Left lung (tissue), 14 donors: ENCODE data around the gene PIM3. TPM values are rescaled to one million over a fixed set of nuclear protein-coding genes. Genes with fewer than 3 reads are reported as not detected.

ENCODE experiments used
- ATAC-seq: fragments of 200-7000 bp; cut with Tn5 transposase; one replicate; pipeline ENCODE4 v1.9.1; 2020; ENCODE audit warnings: moderate library complexity
- DNase-seq, 4 donors: peaks; one replicate each; pipeline ENCODE4 v3.0.0-alpha.2; 2013 to 2020
- H3K27ac ChIP-seq, 2 donors: fragments of 200-600 bp; sonication (generic) in 1 of 2; one replicate each; pipeline versions ENCODE4 v1.5.0 to v1.8.0; 2020 to 2021
- H3K27me3 ChIP-seq, 2 donors: fragments of 200-600 bp; sonication (generic) in 1 of 2; one replicate each; pipeline versions ENCODE4 v1.5.0 to v1.8.0; 2020 to 2021
- H3K36me3 ChIP-seq, 2 donors: fragments of 200-600 bp; sonication (generic) in 1 of 2; one replicate each; pipeline versions ENCODE4 v1.5.0 to v1.8.0; 2020 to 2021
- H3K4me1 ChIP-seq, 2 donors: fragments of 200-600 bp; one replicate each; pipeline ENCODE4 v1.8.0; 2021
- H3K4me3 ChIP-seq, 2 donors: fragments of 200-600 bp; sonication (generic) in 1 of 2; one replicate each; pipeline versions ENCODE4 v1.5.0 to v1.8.0; 2020 to 2021; ENCODE audit warnings: mild to moderate bottlenecking in 1 of 2
- H3K9me3 ChIP-seq, 2 donors: fragments of 200-600 bp; sonication (generic) in 1 of 2; one replicate each; pipeline versions ENCODE4 v1.5.0 to v1.8.0; 2020 to 2021
- intact Hi-C, 2 donors: fragments of 100-400 bp; cut with DNase I; formaldehyde crosslinking; loops; one replicate each; pipeline versions ENCODE4 v1.11.2 to v1.14.2; 2022
- long read RNA-seq, 12 donors: library from polyadenylated mRNA in 2 of 12; unstranded in 2 of 12; transcript quantifications; one replicate each; pipeline ENCODE4 v2.0.0 and lab custom pipeline, GENCODE V29; 2019 to 2026
- polyA plus RNA-seq, 6 donors: library from polyadenylated mRNA; unstranded; fragments of 120-200 nt; gene quantifications; one replicate each; pipeline ENCODE4 v1.2.1, GENCODE V29; 2013; ENCODE audit not compliant: insufficient read length in 6 of 6
- total RNA-seq, 2 donors: library from RNA; stranded (reverse); fragmentation: NEBNext Ultra II Directional; extraction: Animal tissue kit (Norgen Biotek cat#: 25700); gene quantifications; one replicate each; pipeline ENCODE4 v1.2.1, GENCODE V29; 2021
- TF ChIP-seq, protein P1 (sequence below), 2 donors: fragments of 200-600 bp; sonication (generic) in 1 of 2; IDR thresholded peaks; one replicate each; pipeline versions ENCODE4 v1.5.0 to v1.8.0; 2021; ENCODE audit warnings: antibody characterized with exemption in 2 of 2
- donor health status: DM: no; HTN: yes; CAD: no.
- donor health status: DM: no; HTN: no; CAD: no.

Gene PIM3
- 100 to 1,000 TPM in 1 of 2 donors, 10 to 100 TPM in 1; 80.6 to 129 TPM for total RNA-seq
- 10 to 100 TPM; 21.3 to 40.4 (median 30.0) TPM for polyA plus RNA-seq
- long read RNA-seq, donor 1, transcript PIM3-201 (6 exons, 2,369 nt): major isoform, 24 of 24 reads
- long read RNA-seq, donor 1, partial matches to known transcripts: 0 of 24 reads
- long read RNA-seq, donor 1, other reads (novel, unspliced or antisense): 0 of 24 reads
- long read RNA-seq, donor 2, transcript PIM3-201 (6 exons, 2,369 nt): major isoform, 17 of 18 reads
- long read RNA-seq, donor 2, partial matches to known transcripts: 0 of 18 reads
- long read RNA-seq, donor 2, other reads (novel, unspliced or antisense): 0 of 18 reads
- long read RNA-seq, donor 3, transcript PIM3-201 (6 exons, 2,369 nt): major isoform, 29 of 29 reads
- long read RNA-seq, donor 3, partial matches to known transcripts: 0 of 29 reads
- long read RNA-seq, donor 3, other reads (novel, unspliced or antisense): 0 of 29 reads
- long read RNA-seq, donor 4, transcript PIM3-201 (6 exons, 2,369 nt): major isoform, 54 of 65 reads
- long read RNA-seq, donor 4, partial matches to known transcripts: 9 of 65 reads
- long read RNA-seq, donor 4, other reads (novel, unspliced or antisense): 2 of 65 reads
- long read RNA-seq, donor 5, transcript PIM3-201 (6 exons, 2,369 nt): major isoform, 25 of 32 reads
- long read RNA-seq, donor 5, partial matches to known transcripts: 6 of 32 reads
- long read RNA-seq, donor 5, other reads (novel, unspliced or antisense): 0 of 32 reads
- long read RNA-seq, donor 6, transcript PIM3-201 (6 exons, 2,369 nt): major isoform, 22 of 63 reads
- long read RNA-seq, donor 6, partial matches to known transcripts: 41 of 63 reads
- long read RNA-seq, donor 6, other reads (novel, unspliced or antisense): 0 of 63 reads
- long read RNA-seq, donor 7, transcript PIM3-201 (6 exons, 2,369 nt): major isoform, 25 of 25 reads
- long read RNA-seq, donor 7, partial matches to known transcripts: 0 of 25 reads
- long read RNA-seq, donor 7, other reads (novel, unspliced or antisense): 0 of 25 reads
- long read RNA-seq, donor 8, transcript PIM3-201 (6 exons, 2,369 nt): major isoform, 29 of 30 reads
- long read RNA-seq, donor 8, partial matches to known transcripts: 0 of 30 reads
- long read RNA-seq, donor 8, other reads (novel, unspliced or antisense): 0 of 30 reads
- long read RNA-seq, donor 9: 0 reads
- long read RNA-seq, donor 10, transcript PIM3-201 (6 exons, 2,369 nt): major isoform, 91 of 112 reads
- long read RNA-seq, donor 10, partial matches to known transcripts: 13 of 112 reads
- long read RNA-seq, donor 10, other reads (novel, unspliced or antisense): 8 of 112 reads
- long read RNA-seq, donor 11, transcript PIM3-201 (6 exons, 2,369 nt): major isoform, 19 of 19 reads
- long read RNA-seq, donor 11, partial matches to known transcripts: 0 of 19 reads
- long read RNA-seq, donor 11, other reads (novel, unspliced or antisense): 0 of 19 reads
- long read RNA-seq, donor 12, transcript PIM3-201 (6 exons, 2,369 nt): major isoform, 13 of 19 reads
- long read RNA-seq, donor 12, partial matches to known transcripts: 6 of 19 reads
- long read RNA-seq, donor 12, other reads (novel, unspliced or antisense): 0 of 19 reads

DNA sequence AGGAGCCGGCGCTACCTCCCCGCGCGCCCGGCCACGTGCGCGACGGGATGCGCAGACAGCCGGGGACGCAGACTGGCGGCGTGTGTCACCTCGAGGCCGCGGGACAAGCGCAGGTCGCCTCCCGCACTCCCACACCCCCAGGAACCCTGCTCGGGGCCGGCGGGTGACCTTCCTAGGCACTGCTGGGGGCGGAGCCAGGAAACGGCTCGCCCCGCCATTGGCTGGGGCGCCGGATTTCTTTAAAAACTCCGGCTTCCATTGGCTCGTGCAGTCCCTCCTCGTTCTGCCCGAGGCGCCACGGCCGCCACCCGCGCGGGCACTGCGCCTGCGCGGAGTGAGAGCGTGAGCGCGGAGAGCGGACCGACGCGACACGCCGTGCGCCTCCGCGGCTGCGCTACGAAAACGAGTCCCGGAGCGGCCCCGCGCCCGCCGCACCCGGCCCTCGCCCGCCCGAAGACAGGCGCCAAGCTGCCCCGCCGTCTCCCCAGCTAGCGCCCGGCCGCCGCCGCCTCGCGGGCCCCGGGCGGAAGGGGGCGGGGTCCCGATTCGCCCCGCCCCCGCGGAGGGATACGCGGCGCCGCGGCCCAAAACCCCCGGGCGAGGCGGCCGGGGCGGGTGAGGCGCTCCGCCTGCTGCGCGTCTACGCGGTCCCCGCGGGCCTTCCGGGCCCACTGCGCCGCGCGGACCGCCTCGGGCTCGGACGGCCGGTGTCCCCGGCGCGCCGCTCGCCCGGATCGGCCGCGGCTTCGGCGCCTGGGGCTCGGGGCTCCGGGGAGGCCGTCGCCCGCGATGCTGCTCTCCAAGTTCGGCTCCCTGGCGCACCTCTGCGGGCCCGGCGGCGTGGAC lies at the start of gene PIM3:
Gene PIM3, plus strand, starts transcription at position 614 of the 846 bp plus-strand sequence. Its CDS starts 176 bp downstream, at position 790.
- TF ChIP-seq, protein P1, sequence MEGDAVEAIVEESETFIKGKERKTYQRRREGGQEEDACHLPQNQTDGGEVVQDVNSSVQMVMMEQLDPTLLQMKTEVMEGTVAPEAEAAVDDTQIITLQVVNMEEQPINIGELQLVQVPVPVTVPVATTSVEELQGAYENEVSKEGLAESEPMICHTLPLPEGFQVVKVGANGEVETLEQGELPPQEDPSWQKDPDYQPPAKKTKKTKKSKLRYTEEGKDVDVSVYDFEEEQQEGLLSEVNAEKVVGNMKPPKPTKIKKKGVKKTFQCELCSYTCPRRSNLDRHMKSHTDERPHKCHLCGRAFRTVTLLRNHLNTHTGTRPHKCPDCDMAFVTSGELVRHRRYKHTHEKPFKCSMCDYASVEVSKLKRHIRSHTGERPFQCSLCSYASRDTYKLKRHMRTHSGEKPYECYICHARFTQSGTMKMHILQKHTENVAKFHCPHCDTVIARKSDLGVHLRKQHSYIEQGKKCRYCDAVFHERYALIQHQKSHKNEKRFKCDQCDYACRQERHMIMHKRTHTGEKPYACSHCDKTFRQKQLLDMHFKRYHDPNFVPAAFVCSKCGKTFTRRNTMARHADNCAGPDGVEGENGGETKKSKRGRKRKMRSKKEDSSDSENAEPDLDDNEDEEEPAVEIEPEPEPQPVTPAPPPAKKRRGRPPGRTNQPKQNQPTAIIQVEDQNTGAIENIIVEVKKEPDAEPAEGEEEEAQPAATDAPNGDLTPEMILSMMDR (IDR thresholded peaks at IDR 0.05): no peak
- peaks cover 24 to 64% of the 10 kb centered on the region in 2 donors for H3K4me1 ChIP-seq
- H3K27me3 ChIP-seq: no peaks in the 10 kb centered on the region
- no peaks in the 10 kb centered on the region for H3K9me3 ChIP-seq
- peaks cover 0 to 40% of the 10 kb centered on the region in 2 donors for H3K36me3 ChIP-seq
- H3K4me3 ChIP-seq: peak within 1 kb of the TSS; percentile 71 to 100
- H3K27ac ChIP-seq: peak within 1 kb of the TSS; percentile 95 to 97
- peak; percentile 95 to 97 (median 96) for DNase-seq
- intact Hi-C loops: no loop called here
- ATAC-seq: peak; percentile 75

DNA sequence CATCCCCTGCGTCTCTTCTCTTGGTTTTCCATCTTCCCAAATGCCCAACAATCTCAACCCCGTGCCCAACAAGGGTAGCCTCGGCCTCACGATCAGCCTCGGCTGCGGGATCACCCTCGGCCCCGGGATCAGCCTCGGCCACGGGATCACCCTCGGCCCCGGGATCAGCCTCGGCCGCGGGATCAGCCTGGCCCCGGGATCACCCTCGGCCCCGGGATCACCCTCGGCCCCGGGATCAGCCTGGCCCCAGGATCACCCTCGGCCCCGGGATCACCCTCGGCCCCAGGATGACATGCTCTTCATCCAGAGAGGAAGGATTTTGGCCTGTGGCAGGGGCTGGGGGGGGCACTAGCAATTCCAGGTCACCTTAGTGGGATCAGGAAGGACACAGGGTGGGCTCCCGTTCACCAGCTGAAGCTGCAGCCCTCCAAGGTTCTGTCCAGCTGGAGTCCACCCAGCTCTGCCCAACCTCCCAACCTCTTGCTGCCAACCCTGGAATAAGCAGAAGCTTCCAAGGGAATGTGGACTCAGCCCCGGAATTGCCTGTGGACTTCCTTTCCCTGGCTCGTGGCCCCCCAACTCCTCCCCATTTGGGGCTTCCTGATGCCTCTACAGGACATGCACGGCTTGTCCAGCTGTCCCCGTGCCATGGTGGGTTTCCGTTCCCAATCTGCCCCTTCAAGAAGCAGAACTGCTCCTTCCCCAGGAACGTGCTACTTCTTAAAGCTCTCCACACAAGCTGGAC lies 48.5 kb upstream of the PIM3 start:
- TF ChIP-seq, protein P1 (IDR thresholded peaks at IDR 0.05): no peak
- no peak overlapping the region for H3K27ac ChIP-seq
- intact Hi-C loops: loop anchor here in 1 of 2 donors (10.0 kb wide), 1 partner anchor 137 kb away; no protein-coding TSS in a partner anchor
- no peak for ATAC-seq
- H3K4me3 ChIP-seq: no peak overlapping the region
- peaks cover 0 to 69% of the 10 kb centered on the region in 2 donors for H3K36me3 ChIP-seq
- H3K27me3 ChIP-seq: no peaks in the 10 kb centered on the region
- no peaks in the 10 kb centered on the region for H3K9me3 ChIP-seq
- H3K4me1 ChIP-seq: peaks cover under 1 to 4% of the 10 kb centered on the region in 2 donors
- DNase-seq: no peak

DNA sequence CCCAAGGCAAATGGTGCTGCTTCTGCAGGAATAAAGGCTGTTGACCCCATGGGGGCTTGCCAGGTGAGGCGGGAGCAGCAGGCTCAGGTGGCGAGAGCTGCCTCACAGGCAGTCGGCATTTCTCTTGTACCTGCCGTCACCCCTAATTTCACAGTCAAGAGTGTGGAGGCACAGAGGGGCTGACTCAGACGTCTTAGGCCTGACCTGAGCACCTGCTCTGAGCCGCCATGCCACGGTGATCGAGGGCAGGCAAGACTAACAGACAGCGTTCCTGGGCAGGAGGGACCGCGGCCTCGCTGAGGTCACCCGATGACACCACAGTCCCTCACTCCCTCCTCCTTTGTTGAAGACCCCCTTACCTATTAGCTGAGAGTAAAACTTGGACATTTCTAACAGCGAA lies 47.5 kb upstream of the PIM3 start:
- Histone ChIP-seq H3K27me3 (no peaks in the 10 kb centered on the region), H3K27ac (no peak overlapping the region), H3K4me1 (peaks cover 6 to 13% of the 10 kb centered on the region in 2 donors), H3K4me3 (no peak overlapping the region), H3K36me3 (peaks cover 0 to 60% of the 10 kb centered on the region in 2 donors), H3K9me3 (no peaks in the 10 kb centered on the region)
- intact Hi-C loops: loop anchor here in 1 of 2 donors (10.0 kb wide), 1 partner anchor 138 kb away; no protein-coding TSS in a partner anchor
- no peak for ATAC-seq
- DNase-seq: no peak
- TF ChIP-seq, protein P1 (IDR thresholded peaks at IDR 0.05): no peak
